Measurements from ENCODE around the gene BPIFA2.

- TF ChIP-seq, protein P1, sequence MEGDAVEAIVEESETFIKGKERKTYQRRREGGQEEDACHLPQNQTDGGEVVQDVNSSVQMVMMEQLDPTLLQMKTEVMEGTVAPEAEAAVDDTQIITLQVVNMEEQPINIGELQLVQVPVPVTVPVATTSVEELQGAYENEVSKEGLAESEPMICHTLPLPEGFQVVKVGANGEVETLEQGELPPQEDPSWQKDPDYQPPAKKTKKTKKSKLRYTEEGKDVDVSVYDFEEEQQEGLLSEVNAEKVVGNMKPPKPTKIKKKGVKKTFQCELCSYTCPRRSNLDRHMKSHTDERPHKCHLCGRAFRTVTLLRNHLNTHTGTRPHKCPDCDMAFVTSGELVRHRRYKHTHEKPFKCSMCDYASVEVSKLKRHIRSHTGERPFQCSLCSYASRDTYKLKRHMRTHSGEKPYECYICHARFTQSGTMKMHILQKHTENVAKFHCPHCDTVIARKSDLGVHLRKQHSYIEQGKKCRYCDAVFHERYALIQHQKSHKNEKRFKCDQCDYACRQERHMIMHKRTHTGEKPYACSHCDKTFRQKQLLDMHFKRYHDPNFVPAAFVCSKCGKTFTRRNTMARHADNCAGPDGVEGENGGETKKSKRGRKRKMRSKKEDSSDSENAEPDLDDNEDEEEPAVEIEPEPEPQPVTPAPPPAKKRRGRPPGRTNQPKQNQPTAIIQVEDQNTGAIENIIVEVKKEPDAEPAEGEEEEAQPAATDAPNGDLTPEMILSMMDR (IDR thresholded peaks at IDR 0.05; ENCODE audit: low read depth, low read length) = no peak
- no peak for TF ChIP-seq EZH2phosphoT487 (IDR thresholded peaks at IDR 0.05; ENCODE audit: low read depth)
These were observed 42.0 kb upstream of the BPIFA2 start for GRCh38 chr20:33125983-33126382.

All from OCI-LY3 (cell line).